DMS79 treated with DMSO at 0.1 percent for 48 hours (cell line): ENCODE data around the gene C6orf62.
"Not testable (repeated sequence)": the region's sequence is repeated elsewhere in the genome, so short reads cannot be mapped to it uniquely, and the experiment has no call there.

Experiments used
- DNase-seq: peaks from one replicate; lab custom pipeline; 2025; lab: John Stamatoyannopoulos, UW

Gene C6orf62

DNA sequence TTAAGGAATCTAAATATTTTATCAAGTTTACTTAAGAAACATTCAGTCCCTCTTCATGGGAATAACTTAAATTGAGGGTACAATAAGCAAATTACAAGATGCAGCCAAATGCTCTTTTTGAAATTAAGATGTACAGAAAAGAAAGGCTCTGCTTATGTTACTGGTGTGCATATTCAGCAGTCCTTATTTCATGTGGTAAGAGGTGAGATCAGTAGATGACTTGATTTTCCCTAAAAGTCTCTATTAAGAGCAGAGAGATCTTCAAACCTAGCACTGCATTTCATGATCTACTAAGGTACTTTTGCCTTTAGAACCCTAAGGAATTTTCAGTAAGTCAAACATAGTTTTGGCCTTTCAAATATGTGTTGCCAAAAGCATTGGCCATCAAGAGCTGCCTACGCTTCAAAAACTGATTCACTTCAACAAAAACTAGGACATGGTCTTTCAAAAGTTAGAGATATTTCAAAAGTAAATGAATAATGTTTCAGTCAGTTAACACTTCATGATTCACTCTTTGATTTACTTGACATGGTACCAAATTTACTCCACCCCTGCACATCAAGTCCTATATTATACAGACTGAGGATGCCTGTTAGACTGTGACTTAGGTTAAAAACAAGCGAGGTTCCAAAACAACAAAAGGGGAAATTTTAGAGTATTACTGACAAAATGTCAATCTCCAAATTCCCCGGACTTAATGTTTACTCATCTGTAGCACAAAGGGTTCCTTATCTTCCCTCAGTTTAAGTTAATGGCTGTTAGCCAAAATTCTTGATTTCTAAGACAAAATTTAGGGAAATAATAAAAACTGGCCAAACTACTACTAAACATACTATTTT lies 19.2 kb downstream of the C6orf62 start:
- DNase-seq, result no peak

DNA sequence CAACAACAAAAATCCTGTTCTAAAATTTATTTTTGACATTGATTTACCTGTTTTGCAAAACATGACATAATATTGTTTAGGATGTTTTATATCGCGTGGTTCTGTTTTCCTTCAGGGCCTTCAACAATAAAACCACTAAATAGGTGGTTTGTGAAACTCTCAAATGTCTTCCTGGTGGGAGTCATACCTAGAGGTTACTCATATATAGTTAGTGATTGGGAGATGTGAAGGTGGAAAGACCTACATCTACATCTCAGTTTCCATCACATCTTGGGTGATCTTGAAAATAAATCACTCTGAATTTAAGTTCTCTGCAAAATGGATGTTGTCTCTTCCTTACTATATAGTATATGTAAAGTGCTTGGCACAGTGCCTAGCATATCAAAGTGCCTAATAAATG lies 22.9 kb downstream of the C6orf62 start:
- DNase-seq, result no peak

DNA sequence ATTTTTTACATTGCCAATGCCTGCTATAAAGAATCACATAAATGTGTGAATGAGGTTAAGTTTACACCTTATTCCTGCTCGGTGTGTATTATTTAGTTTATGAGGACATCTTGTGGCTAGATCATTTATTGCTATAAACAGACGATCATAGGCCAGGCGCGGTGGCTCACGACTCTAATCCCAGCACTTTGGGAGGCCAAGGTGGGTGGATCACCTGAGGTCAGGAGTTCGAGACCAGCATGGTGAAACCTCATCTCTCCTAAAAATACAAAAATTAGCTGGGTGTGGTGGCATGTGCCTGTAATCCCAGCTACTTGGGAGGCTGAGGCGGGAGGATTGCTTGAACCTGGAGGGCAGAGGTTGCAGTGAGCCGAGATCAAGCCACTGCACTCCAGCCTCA lies 23.3 kb downstream of the C6orf62 start:
- DNase-seq, result peak; percentile 68

DNA sequence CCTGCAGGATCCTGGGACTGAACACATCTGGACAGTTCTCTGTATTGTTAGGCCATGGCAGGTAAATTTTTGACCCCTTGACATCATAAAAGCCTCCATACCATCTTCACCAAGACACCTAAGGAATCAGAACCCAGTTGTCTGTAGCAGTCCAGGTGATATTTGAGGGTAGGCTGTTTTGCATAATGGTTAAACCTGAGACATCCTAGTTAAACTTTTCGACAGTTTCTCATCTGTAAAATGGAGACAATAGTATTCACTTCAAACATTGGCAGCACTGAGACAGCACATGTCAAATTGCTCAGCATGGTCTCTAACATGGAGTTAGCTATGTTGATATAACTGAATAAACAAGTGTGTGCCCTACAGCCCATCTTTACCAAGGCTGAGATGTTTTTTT lies 24.8 kb downstream of the C6orf62 start:
- DNase-seq, result no peak

DNA sequence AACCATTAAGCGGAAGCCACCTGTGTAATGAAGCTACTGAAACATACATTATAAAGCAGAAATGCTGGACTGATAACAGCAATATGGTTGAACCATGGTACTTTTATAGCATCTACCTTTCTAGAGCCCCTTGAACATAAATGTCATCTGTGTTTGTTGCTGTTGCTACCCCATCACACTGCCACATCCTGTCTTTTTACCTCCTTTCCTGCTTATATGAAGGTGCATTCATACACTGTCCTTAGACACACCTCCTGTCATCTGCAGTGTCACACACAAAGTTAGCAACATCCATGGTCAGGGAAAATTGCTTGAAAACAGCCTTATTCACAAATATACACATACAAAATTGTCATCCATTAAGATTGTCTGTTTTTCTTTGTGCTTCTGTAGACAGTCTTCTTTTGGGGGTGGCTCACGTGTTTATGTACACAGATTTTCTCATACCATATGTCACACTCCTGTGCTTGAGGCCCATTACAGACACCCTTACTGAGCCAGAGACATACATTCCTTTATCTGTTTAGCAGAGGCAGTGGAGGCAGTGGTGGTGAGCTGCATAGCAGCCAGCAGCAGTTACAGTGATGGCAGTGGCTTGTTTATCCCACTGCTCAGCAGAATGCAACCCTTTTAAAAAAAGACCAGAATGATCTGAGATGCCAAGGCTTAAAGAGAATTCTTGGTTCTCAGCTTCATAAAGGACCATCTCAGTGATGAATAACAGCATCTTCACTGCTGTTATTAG lies 25.9 kb downstream of the C6orf62 start:
- DNase-seq, result no peak

DNA sequence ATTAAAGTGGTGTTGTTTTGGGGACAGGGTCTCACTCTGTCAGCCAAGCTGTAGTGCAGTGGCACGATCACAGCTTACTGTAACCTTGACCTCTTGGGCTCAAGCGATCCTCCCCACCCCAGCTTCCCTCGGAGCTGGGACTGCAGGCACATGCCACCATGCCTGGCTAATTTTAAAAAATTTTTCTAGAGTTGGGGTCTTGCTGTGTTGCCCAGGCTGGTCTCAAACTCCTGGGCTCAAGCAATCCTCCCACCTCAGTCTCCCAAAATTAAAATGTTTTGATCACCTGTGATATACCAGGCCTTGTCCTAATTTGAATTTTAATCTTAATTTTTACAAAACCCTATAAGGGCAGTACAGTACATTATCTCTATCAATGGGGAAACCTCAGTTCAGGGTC lies 26.5 kb downstream of the C6orf62 start:
- no peak for DNase-seq

GRCh38 chr6:24692003-24692402 lies 27.0 kb downstream of the C6orf62 start:
- DNase-seq, result no peak

DNA sequence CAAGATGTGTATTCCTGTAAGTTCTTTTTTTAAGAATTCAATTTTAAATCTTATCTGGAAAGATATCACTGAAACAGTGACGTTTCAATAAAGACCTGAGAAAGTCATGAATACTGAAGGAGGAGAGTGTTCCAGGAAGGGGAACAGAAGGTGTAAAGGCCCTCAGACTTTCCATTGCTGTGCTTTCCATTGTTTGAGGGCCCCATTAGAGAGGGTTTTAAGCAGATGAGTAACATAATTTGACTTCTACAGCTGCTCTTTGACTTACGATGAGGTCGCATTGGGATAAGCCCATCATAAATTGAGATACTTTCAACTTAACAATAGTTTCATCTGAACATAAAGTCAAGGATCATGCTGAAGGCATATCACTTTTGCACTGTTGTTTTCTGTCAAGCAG lies 27.4 kb downstream of the C6orf62 start:
- DNase-seq, result no peak

GRCh38 chr6:24690593-24690992 lies 28.4 kb downstream of the C6orf62 start:
- DNase-seq, result no peak

DNA sequence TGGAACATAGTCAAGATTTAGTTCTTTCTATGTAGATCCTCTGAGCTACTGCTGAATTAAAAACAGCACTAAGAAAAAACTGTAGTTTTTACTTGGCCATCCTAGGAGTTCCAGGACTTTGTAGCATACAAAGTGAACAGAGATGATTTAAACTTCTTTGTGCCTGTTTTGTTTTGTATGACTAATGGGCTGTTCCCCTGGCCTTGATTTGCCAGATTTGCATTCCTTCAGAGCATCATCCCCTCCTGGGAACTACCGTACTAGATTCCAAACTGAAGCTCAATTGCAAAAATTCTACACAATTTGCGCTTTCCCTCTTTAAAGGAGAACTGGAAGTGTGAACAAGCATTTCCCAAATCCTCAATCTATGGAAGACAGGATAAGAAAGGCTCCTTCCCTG lies 29.0 kb downstream of the C6orf62 start:
- no peak for DNase-seq

GRCh38 chr6:24686946-24687345 lies 32.0 kb downstream of the C6orf62 start:
- DNase-seq, result no peak

DNA sequence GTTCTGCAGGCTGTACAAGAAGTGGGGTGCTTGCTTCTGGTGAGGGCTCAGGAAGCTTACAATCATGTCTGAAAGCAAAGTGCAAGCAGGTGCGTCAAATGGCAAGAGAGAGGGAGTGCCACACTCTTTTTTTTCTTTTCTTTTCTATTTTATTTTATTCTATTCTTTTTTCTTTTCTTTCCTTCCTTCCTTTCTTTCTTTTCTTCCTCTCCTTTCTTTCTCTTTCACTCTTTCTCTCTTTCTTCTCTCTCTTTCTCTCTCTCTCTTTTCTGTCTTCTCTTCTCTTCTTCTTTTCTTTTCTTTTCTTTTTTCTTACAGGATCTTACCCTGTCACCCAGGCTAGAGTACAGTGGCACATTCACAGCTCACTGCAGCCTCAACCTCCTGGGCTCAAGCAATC lies 32.5 kb downstream of the C6orf62 start:
- no peak for DNase-seq

- DNase-seq, result no peak
Observed at GRCh38 chr6:24683297-24684296, 35.4 kb downstream of the C6orf62 start.

- no peak for DNase-seq
Observed at GRCh38 chr6:24680582-24680981, 38.4 kb downstream of the C6orf62 start.

- not testable (repeated sequence) for DNase-seq
Observed at GRCh38 chr6:24678792-24679352, 40.1 kb downstream of the C6orf62 start.

- DNase-seq, result peak; percentile 13
Observed at GRCh38 chr6:24673625-24674024, 45.3 kb downstream of the C6orf62 start.

GRCh38 chr6:24672620-24673182 lies 46.3 kb downstream of the C6orf62 start:
- DNase-seq, result no peak

- DNase-seq, result not testable (repeated sequence)
Observed at GRCh38 chr6:24671077-24671476, 47.9 kb downstream of the C6orf62 start.

DNA sequence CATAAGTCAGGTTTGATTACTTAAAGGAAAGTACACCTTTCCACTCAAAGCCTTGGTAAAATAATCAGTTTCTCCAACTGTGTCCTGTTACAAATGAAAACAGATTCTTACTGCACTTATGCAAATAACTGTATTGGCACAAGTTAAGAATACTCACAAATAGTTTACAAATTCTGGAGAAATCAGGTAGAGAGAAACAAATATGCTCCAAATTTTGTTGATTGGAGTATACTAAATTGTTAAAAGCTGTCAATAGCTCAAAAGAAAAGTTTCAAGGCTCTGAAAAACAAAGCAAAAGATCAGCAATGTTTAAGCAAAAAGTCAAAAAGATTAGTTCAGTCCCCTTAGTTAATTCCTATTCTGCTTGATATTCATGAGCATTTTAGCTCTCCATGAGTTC lies 48.5 kb downstream of the C6orf62 start:
- DNase-seq, result not testable (repeated sequence)

GRCh38 chr6:24668997-24669361 lies 50.0 kb downstream of the C6orf62 start:
- no peak for DNase-seq
